Measurements from ENCODE around the gene YWHAQ. TPM values are rescaled to one million over a fixed set of nuclear protein-coding genes. Genes with fewer than 3 reads are reported as not detected.
"Not testable (repeated sequence)": the region's sequence is repeated elsewhere in the genome, so short reads cannot be mapped to it uniquely, and the experiment has no call there.

The YWHAQ gene
- total and polyA plus RNA-seq, 4 donors: 68.8 to 145 (median 88.0) TPM

- no peak for DNase-seq (ENCODE audit: low spot score)
- Histone ChIP-seq H3K27me3 (ENCODE audit: control insufficient read depth in 4 of 4, insufficient read depth in 4 of 4, low read length in 3 of 4) (no peaks in the 10 kb centered on the region), H3K36me3 (ENCODE audit: control insufficient read depth in 4 of 4, insufficient read depth in 3 of 4, low read depth in 1 of 4, low read length in 3 of 4) (no peaks in the 10 kb centered on the region), H3K27ac (ENCODE audit: low read depth in 1 of 2, low read length in 2 of 2) (no peak overlapping the region), H3K9me3 (ENCODE audit: control insufficient read depth in 4 of 4, low read length in 3 of 4) (no peaks in the 10 kb centered on the region), H3K4me3 (ENCODE audit: low read depth in 1 of 3, low read length in 3 of 3) (no peak overlapping the region), H3K4me1 (ENCODE audit: control insufficient read depth in 4 of 4, insufficient read depth in 4 of 4, low read length in 3 of 4) (peaks cover 0 to 12% (median 3%) of the 10 kb centered on the region in 4 donors), H3K9ac (ENCODE audit: low read depth in 1 of 2, low read length in 2 of 2) (no peak overlapping the region)
- 74% methylated on average over 3 of the region's 3 CpGs for WGBS
- no peak for TF ChIP-seq CTCF (IDR thresholded peaks at IDR 0.05; ENCODE audit: low read depth, low read length, missing input control)
- TF ChIP-seq GABPA (IDR thresholded peaks at IDR 0.05 in 1 of 2, conservative IDR thresholded peaks at IDR 0.05 in 1 of 2): no peak
- no peak for TF ChIP-seq MAX (IDR thresholded peaks at IDR 0.05)
- TF ChIP-seq REST (IDR thresholded peaks at IDR 0.05): no peak
These were observed 16.2 kb downstream of the YWHAQ start for GRCh38 chr2:9614562-9614961.

GRCh38 chr2:9613291-9613690, 17.5 kb downstream of the YWHAQ start:
- Histone ChIP-seq H3K9ac (ENCODE audit: low read depth in 1 of 2, low read length in 2 of 2) (no peak overlapping the region), H3K4me3 (ENCODE audit: low read depth in 1 of 3, low read length in 3 of 3) (no peak overlapping the region), H3K36me3 (ENCODE audit: control insufficient read depth in 4 of 4, insufficient read depth in 3 of 4, low read depth in 1 of 4, low read length in 3 of 4) (no peaks in the 10 kb centered on the region), H3K9me3 (ENCODE audit: control insufficient read depth in 4 of 4, low read length in 3 of 4) (no peaks in the 10 kb centered on the region), H3K27me3 (ENCODE audit: control insufficient read depth in 4 of 4, insufficient read depth in 4 of 4, low read length in 3 of 4) (no peaks in the 10 kb centered on the region), H3K27ac (ENCODE audit: low read depth in 1 of 2, low read length in 2 of 2) (no peak overlapping the region), H3K4me1 (ENCODE audit: control insufficient read depth in 4 of 4, insufficient read depth in 4 of 4, low read length in 3 of 4) (peaks cover 2 to 9% (median 4%) of the 10 kb centered on the region in 4 donors)
- TF ChIP-seq NR2F2 (IDR thresholded peaks at IDR 0.05): no peak
- TF ChIP-seq JUND (IDR thresholded peaks at IDR 0.05): no peak
- TF ChIP-seq HNF4G (IDR thresholded peaks at IDR 0.05): no peak
- DNase-seq (ENCODE audit: low spot score): no peak
- 84% methylated on average over 1 of the region's 1 CpG for WGBS

GRCh38 chr2:9611549-9611912, 19.3 kb downstream of the YWHAQ start:
- DNase-seq (ENCODE audit: low spot score); H3K9me3 ChIP-seq (ENCODE audit: control insufficient read depth in 4 of 4, low read length in 3 of 4); H3K27ac ChIP-seq (ENCODE audit: low read depth in 1 of 2, low read length in 2 of 2); H3K36me3 ChIP-seq (ENCODE audit: control insufficient read depth in 4 of 4, insufficient read depth in 3 of 4, low read depth in 1 of 4, low read length in 3 of 4); H3K4me3 ChIP-seq (ENCODE audit: low read depth in 1 of 3, low read length in 3 of 3); H3K27me3 ChIP-seq (ENCODE audit: control insufficient read depth in 4 of 4, insufficient read depth in 4 of 4, low read length in 3 of 4); H3K9ac ChIP-seq (ENCODE audit: low read depth in 1 of 2, low read length in 2 of 2); H3K4me1 ChIP-seq (ENCODE audit: control insufficient read depth in 4 of 4, insufficient read depth in 4 of 4, low read length in 3 of 4): not testable (repeated sequence)
- WGBS: 97% methylated on average over 8 of the region's 8 CpGs

Measured in liver (tissue), 9 donors.